ENCODE measurements around the gene IGSF8.
A peak's percentile ranks its signal among the peaks of the same experiment; 100 is the strongest.

Gene IGSF8

GRCh38 chr1:160125746-160126145 lies 27.3 kb upstream of the IGSF8 start:
- no peak for TF ChIP-seq CTCF (IDR thresholded peaks at IDR 0.05; ENCODE audit: low read depth, low read length)

GRCh38 chr1:160124705-160125478 lies 26.5 kb upstream of the IGSF8 start:
- TF ChIP-seq CTCF (IDR thresholded peaks at IDR 0.05; ENCODE audit: low read depth, low read length): peak; percentile 27; the same call in 1 of the 2 replicates
- H3K4me3 ChIP-seq (ENCODE audit: low read depth, low read length): no peak overlapping the region

More at GRCh38 chr1:160125746-160126145, 27.3 kb upstream of the IGSF8 start:
- no peak overlapping the region for H3K4me3 ChIP-seq (ENCODE audit: low read depth, low read length)

- H3K4me3 ChIP-seq (ENCODE audit: low read depth, low read length): no peak overlapping the region
- TF ChIP-seq CTCF (IDR thresholded peaks at IDR 0.05; ENCODE audit: low read depth, low read length): no peak
Measured at GRCh38 chr1:160123726-160124125, 25.3 kb upstream of the IGSF8 start.

GRCh38 chr1:160122978-160123495 lies 24.6 kb upstream of the IGSF8 start:
- no peak overlapping the region for H3K4me3 ChIP-seq (ENCODE audit: low read depth, low read length)
- TF ChIP-seq CTCF (IDR thresholded peaks at IDR 0.05; ENCODE audit: low read depth, low read length): no peak

GRCh38 chr1:160121388-160121787 lies 23.0 kb upstream of the IGSF8 start:
- H3K4me3 ChIP-seq (ENCODE audit: low read depth, low read length): no peak overlapping the region
- no peak for TF ChIP-seq CTCF (IDR thresholded peaks at IDR 0.05; ENCODE audit: low read depth, low read length)

- no peak overlapping the region for H3K4me3 ChIP-seq (ENCODE audit: low read depth, low read length)
- TF ChIP-seq CTCF (IDR thresholded peaks at IDR 0.05; ENCODE audit: low read depth, low read length): no peak
Measured at GRCh38 chr1:160120797-160121196, 22.4 kb upstream of the IGSF8 start.

GRCh38 chr1:160118928-160119327 lies 20.5 kb upstream of the IGSF8 start:
- no peak overlapping the region for H3K4me3 ChIP-seq (ENCODE audit: low read depth, low read length)
- TF ChIP-seq CTCF (IDR thresholded peaks at IDR 0.05; ENCODE audit: low read depth, low read length): no peak

All from WI38 (cell line).